ENCODE measurements around the gene TFG.

GRCh38 chr3:100782906-100783305 lies 73.6 kb downstream of the TFG start:
- TF ChIP-seq, protein P1, sequence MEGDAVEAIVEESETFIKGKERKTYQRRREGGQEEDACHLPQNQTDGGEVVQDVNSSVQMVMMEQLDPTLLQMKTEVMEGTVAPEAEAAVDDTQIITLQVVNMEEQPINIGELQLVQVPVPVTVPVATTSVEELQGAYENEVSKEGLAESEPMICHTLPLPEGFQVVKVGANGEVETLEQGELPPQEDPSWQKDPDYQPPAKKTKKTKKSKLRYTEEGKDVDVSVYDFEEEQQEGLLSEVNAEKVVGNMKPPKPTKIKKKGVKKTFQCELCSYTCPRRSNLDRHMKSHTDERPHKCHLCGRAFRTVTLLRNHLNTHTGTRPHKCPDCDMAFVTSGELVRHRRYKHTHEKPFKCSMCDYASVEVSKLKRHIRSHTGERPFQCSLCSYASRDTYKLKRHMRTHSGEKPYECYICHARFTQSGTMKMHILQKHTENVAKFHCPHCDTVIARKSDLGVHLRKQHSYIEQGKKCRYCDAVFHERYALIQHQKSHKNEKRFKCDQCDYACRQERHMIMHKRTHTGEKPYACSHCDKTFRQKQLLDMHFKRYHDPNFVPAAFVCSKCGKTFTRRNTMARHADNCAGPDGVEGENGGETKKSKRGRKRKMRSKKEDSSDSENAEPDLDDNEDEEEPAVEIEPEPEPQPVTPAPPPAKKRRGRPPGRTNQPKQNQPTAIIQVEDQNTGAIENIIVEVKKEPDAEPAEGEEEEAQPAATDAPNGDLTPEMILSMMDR (IDR thresholded peaks at IDR 0.05; ENCODE audit: insufficient read depth, low read length): no peak
- TF ChIP-seq POLR2AphosphoS5 (IDR thresholded peaks at IDR 0.05; ENCODE audit: low read depth): no peak
